ENCODE results near the gene KLHL35.

Gene KLHL35

DNA sequence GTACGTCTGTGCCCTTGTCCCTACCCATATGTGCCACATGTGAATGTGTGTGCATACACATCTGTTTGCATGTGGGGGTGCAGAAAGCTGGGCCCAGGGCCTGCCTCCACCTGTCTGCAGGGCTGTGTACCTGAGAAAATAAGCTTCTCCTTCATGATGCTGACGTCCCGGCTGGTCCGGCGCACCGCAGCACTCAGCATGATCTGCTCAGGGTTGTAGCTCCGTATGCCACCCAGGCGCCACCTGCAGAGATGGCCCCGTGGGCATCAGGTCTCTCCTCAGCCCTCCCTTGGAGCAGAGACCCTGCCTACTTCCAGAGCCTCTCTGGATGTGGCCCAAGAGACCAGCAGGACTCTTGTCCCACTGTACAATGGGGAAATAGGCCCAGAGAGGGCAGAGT lies 3.8 kb upstream of the KLHL35 start:
- no peaks in the 10 kb centered on the region; the same call in 1 of the 2 replicates for H4K20me1 ChIP-seq (ENCODE audit: control insufficient read depth, insufficient read depth, low read depth, low read length)
- H3K79me2 ChIP-seq (ENCODE audit: control insufficient read depth, low read length): no peaks in the 10 kb centered on the region
- H3K27me3 ChIP-seq (ENCODE audit: control insufficient read depth, low read length): no peaks in the 10 kb centered on the region
- no peaks in the 10 kb centered on the region for H3K4me1 ChIP-seq (ENCODE audit: control insufficient read depth, low read length)
- H3K27ac ChIP-seq (ENCODE audit: low read depth, low read length): no peak overlapping the region
- TF ChIP-seq, protein P1, sequence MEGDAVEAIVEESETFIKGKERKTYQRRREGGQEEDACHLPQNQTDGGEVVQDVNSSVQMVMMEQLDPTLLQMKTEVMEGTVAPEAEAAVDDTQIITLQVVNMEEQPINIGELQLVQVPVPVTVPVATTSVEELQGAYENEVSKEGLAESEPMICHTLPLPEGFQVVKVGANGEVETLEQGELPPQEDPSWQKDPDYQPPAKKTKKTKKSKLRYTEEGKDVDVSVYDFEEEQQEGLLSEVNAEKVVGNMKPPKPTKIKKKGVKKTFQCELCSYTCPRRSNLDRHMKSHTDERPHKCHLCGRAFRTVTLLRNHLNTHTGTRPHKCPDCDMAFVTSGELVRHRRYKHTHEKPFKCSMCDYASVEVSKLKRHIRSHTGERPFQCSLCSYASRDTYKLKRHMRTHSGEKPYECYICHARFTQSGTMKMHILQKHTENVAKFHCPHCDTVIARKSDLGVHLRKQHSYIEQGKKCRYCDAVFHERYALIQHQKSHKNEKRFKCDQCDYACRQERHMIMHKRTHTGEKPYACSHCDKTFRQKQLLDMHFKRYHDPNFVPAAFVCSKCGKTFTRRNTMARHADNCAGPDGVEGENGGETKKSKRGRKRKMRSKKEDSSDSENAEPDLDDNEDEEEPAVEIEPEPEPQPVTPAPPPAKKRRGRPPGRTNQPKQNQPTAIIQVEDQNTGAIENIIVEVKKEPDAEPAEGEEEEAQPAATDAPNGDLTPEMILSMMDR (IDR thresholded peaks at IDR 0.05; ENCODE audit: low read depth, low read length, poor library complexity, severe bottlenecking): no peak
- no peak for TF ChIP-seq EZH2phosphoT487 (IDR thresholded peaks at IDR 0.05; ENCODE audit: borderline replicate concordance, low read length)
- no peaks in the 10 kb centered on the region for H3K9me2 ChIP-seq (replicated peaks; ENCODE audit: control insufficient read depth, low read length)
- H3K9me3 ChIP-seq (ENCODE audit: control insufficient read depth, insufficient read depth, low read length): no peaks in the 10 kb centered on the region
- no peak overlapping the region for H3K4me2 ChIP-seq (ENCODE audit: low read length)
- no peak overlapping the region for H3K4me3 ChIP-seq (ENCODE audit: low read length)
- H3K36me3 ChIP-seq (ENCODE audit: control insufficient read depth, low read length): no peaks in the 10 kb centered on the region
- no peaks in the 10 kb centered on the region for H3F3A ChIP-seq (ENCODE audit: control insufficient read depth, insufficient read depth)

DNA sequence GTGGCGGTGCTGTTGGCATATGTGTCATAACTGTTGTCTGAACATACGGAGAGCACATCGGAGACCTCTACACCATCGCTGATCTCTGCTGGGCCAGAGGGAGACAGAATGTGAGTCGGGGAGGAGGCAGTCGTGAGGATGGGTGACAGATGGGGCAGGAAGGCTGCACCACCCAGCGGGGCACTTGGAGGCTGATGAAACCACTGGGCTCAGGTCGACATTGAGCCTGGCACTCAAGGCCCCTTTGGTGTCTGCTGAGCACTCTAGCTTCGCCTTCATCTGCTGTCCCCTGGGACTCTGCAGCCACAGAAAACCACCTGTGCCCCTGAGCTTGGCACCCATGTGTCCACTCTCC lies 2.5 kb upstream of the KLHL35 start:
- Histone ChIP-seq H4K20me1 (ENCODE audit: control insufficient read depth, insufficient read depth, low read depth, low read length) (no peaks in the 10 kb centered on the region; the same call in 1 of the 2 replicates), H3K4me2 (ENCODE audit: low read length) (no peak overlapping the region), H3K4me3 (ENCODE audit: low read length) (no peak overlapping the region), H3K27me3 (ENCODE audit: control insufficient read depth, low read length) (peaks cover 7% of the 10 kb centered on the region; the same call in 1 of the 2 replicates), H3K9me3 (ENCODE audit: control insufficient read depth, insufficient read depth, low read length) (no peaks in the 10 kb centered on the region), H3K4me1 (ENCODE audit: control insufficient read depth, low read length) (no peaks in the 10 kb centered on the region), H3K79me2 (ENCODE audit: control insufficient read depth, low read length) (no peaks in the 10 kb centered on the region), H3K36me3 (ENCODE audit: control insufficient read depth, low read length) (no peaks in the 10 kb centered on the region), H3F3A (ENCODE audit: control insufficient read depth, insufficient read depth) (no peaks in the 10 kb centered on the region), H3K9me2 (replicated peaks; ENCODE audit: control insufficient read depth, low read length) (no peaks in the 10 kb centered on the region), H3K27ac (ENCODE audit: low read depth, low read length) (no peak overlapping the region)
- TF ChIP-seq EZH2phosphoT487 (IDR thresholded peaks at IDR 0.05; ENCODE audit: borderline replicate concordance, low read length): no peak
- TF ChIP-seq, protein P1 (IDR thresholded peaks at IDR 0.05; ENCODE audit: low read depth, low read length, poor library complexity, severe bottlenecking): no peak

DNA sequence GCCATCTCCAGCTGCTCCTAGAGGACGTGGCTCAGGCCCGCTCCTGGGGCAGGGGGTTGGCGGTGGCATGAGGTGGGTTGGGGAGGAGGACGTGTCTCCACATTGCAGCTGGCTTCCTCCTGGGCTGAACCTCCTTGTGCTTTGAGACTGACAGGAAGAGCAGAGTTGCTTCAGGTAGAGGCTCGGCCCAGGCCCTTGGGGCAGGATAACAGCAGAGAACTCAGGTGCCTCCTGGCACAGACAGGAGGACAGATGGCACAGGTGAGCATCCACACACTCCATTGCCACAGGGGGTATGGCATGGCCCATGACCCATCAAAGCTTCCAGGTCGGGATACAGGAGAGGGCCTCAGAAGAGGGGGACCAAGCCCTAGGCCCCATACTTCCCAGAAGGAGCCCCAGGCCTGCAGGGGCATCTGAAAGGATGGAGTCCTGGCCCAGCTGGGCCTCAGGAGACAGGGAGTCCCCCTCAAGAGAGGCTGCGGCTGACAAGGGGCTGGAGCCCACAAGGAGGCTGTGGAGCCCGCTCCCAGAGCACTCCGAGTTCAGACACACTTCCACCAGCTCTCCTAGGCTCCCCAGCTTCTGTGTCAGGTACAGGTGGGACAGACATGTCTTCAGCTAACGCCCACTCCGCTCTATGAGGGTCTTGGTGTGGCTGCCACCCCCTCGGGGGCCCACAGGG lies 2.0 kb upstream of the KLHL35 start:
- no peaks in the 10 kb centered on the region for H3K9me2 ChIP-seq (replicated peaks; ENCODE audit: control insufficient read depth, low read length)
- H3K27me3 ChIP-seq (ENCODE audit: control insufficient read depth, low read length): peaks cover 8% of the 10 kb centered on the region; the same call in 1 of the 2 replicates
- H3K4me2 ChIP-seq (ENCODE audit: low read length): no peak overlapping the region
- no peaks in the 10 kb centered on the region for H3K36me3 ChIP-seq (ENCODE audit: control insufficient read depth, low read length)
- no peaks in the 10 kb centered on the region for H3K4me1 ChIP-seq (ENCODE audit: control insufficient read depth, low read length)
- H3F3A ChIP-seq (ENCODE audit: control insufficient read depth, insufficient read depth): no peaks in the 10 kb centered on the region
- H3K79me2 ChIP-seq (ENCODE audit: control insufficient read depth, low read length): no peaks in the 10 kb centered on the region
- no peak overlapping the region for H3K27ac ChIP-seq (ENCODE audit: low read depth, low read length)
- H3K9me3 ChIP-seq (ENCODE audit: control insufficient read depth, insufficient read depth, low read length): no peaks in the 10 kb centered on the region
- TF ChIP-seq, protein P1 (IDR thresholded peaks at IDR 0.05; ENCODE audit: low read depth, low read length, poor library complexity, severe bottlenecking): no peak
- TF ChIP-seq EZH2phosphoT487 (IDR thresholded peaks at IDR 0.05; ENCODE audit: borderline replicate concordance, low read length): no peak
- no peaks in the 10 kb centered on the region; the same call in 1 of the 2 replicates for H4K20me1 ChIP-seq (ENCODE audit: control insufficient read depth, insufficient read depth, low read depth, low read length)
- H3K4me3 ChIP-seq (ENCODE audit: low read length): no peak overlapping the region
